Panc1 (cell line): Measurements from ENCODE around the gene CDK5RAP2. TPM values are rescaled to one million over a fixed set of nuclear protein-coding genes. Genes with fewer than 3 reads are reported as not detected.

Experiments used
- ATAC-seq: fragments of 200-7000 bp; cut with Tn5 transposase; 2 replicates; pipeline ENCODE4 v1.9.1; 2020; ENCODE audit warnings: mild to moderate bottlenecking, moderate library complexity
- BruUV-seq: library from RNA; stranded (reverse); fragments of 400-500 nt; replicated peaks from 2 replicates; lab custom pipeline; 2021; lab: Mats Ljungman, UMichigan
- CTCF ChIA-PET: fragments of 300-600 bp; sonication (Branson Sonifier 250); formaldehyde crosslinking; loops from one replicate; lab custom pipeline; 2022; ENCODE audit warnings: antibody characterized with exemption; lab: Charles Lee
- POLR2A ChIA-PET: fragments of 300-600 bp; sonication (Branson Sonifier 250); formaldehyde crosslinking; loops from one replicate; lab custom pipeline; 2022; ENCODE audit warnings: antibody characterized with exemption; lab: Charles Lee
- DNase-seq: peaks from one replicate; pipeline ENCODE4 v3.0.0-alpha.2; 2010; ENCODE audit warnings: low read depth, low spot score
- H3K27ac ChIP-seq: 2 replicates; pipeline ENCODE4 v1.5.1; 2011; ENCODE audit warnings: mild to moderate bottlenecking, low read length, inconsistent platforms
- H3K27me3 ChIP-seq: fragments of 200-500 bp; sonication (Bioruptor generic); 2 replicates; pipeline ENCODE4 v1.6.0; 2014; ENCODE audit warnings: low read length, inconsistent platforms; ENCODE audit not compliant: control insufficient read depth, insufficient read depth
- H3K36me3 ChIP-seq: fragments of 200-500 bp; sonication (Bioruptor generic); 2 replicates; pipeline ENCODE4 v1.5.1; 2014; ENCODE audit warnings: inconsistent platforms, mild to moderate bottlenecking, low read length, moderate library complexity; ENCODE audit not compliant: control insufficient read depth, insufficient read depth
- H3K4me1 ChIP-seq: 2 replicates; pipeline ENCODE4 v1.5.1; 2011; ENCODE audit warnings: inconsistent platforms, mild to moderate bottlenecking, low read length, moderate library complexity; ENCODE audit not compliant: control insufficient read depth, insufficient read depth
- H3K4me3 ChIP-seq, 2 experiments: 2 replicates each; pipeline ENCODE4 v1.5.1; 2011 to 2012; ENCODE audit warnings: low read depth in 2 of 2, low read length in 2 of 2, mild to moderate bottlenecking in 2 of 2, inconsistent platforms in 1 of 2, moderate library complexity in 1 of 2
- H3K9me3 ChIP-seq: fragments of 200-500 bp; sonication (Bioruptor generic); 2 replicates; pipeline ENCODE4 v1.5.1; 2014; ENCODE audit warnings: low read depth, mild to moderate bottlenecking, inconsistent platforms, low read length, moderate library complexity; ENCODE audit not compliant: control insufficient read depth, insufficient read depth
- CTCF ChIP-seq: fragments of 450-650 bp; IDR thresholded peaks from 2 replicates; pipeline ENCODE4 v1.5.1; 2017; ENCODE audit warnings: mild to moderate bottlenecking
- POLR2AphosphoS5 ChIP-seq: IDR thresholded peaks from 2 replicates; pipeline ENCODE4 v1.6.1; 2012; ENCODE audit warnings: mild to moderate bottlenecking, low read depth, low read length, moderate library complexity
- SIN3A ChIP-seq: IDR thresholded peaks from 2 replicates; pipeline ENCODE4 v1.6.1; 2012; ENCODE audit warnings: low read depth, mild to moderate bottlenecking, low read length, moderate library complexity, borderline replicate concordance; ENCODE audit not compliant: insufficient read depth
- TCF7L2 ChIP-seq: IDR thresholded peaks from 2 replicates; pipeline ENCODE4 v1.6.1; 2011; ENCODE audit warnings: mild to moderate bottlenecking, low read depth, low read length, inconsistent platforms
- in situ Hi-C: cut with HindIII; loops from 2 replicates; pipeline ENCODE4 v1.10.0; 2016; ENCODE audit warnings: low sequenced_read_pairs, low pct_unique_long_range_greater_than_20kb
- intact Hi-C: fragments of 100-400 bp; cut with micrococcal nuclease; formaldehyde crosslinking; loops from one replicate; pipeline ENCODE4 v1.10.0; 2022; ENCODE audit not compliant: unreplicated experiment
- total RNA-seq: library from RNA; stranded (reverse); gene quantifications from one replicate; pipeline ENCODE4 v1.2.1, GENCODE V29; 2021; ENCODE audit not compliant: unreplicated experiment
- TF ChIP-seq, protein P1 (sequence below), 2 experiments: IDR thresholded peaks; 2 replicates each; pipeline ENCODE4 v1.6.1; 2011 to 2012; ENCODE audit warnings: low read depth in 2 of 2, control low read depth in 1 of 2, low read length in 1 of 2, mild to moderate bottlenecking in 1 of 2, moderate library complexity in 1 of 2; ENCODE audit not compliant: insufficient read depth in 1 of 2

Gene CDK5RAP2
- total RNA-seq, 1 experiment from 2014 or later = 47.7 TPM

DNA sequence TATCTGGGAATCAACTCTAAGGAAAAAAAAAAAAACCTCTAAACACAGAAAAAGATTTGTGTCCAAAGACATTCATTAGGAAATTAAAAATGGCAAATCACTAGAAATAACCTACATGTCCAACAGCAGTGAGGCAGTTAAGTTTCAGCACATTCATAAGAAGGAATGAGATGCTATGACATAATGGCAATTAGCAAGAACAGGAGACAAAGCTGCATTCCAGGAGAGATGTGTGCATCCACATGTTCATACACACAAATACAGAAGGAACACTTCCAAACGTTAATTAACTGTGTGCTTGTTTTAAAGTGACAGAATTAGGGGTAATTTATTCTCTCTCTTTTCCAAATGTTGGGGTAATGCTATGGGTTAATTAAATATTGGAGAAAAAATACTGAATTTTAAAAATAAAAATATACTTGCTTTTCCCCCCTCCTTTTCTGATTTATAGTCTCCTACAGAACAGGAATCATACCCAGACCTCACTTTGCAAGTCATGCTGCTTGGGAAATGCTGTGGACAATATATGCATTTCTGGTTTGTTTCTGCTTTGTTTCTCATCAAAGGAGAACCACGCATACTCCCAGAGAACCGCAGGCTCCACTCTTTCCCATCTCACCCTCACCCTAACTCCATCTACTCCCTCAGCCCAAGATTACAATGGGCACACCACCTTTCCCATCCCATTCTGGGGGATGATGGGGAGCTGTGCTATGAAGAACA, 114.1 kb downstream of the CDK5RAP2 start:
- BruUV-seq = no TSS peak
- no peaks in the 10 kb centered on the region for H3K4me1 ChIP-seq
- no peaks in the 10 kb centered on the region for H3K9me3 ChIP-seq
- ATAC-seq = no peak
- H3K4me3 ChIP-seq = no peak overlapping the region
- peaks cover 3% of the 10 kb centered on the region for H3K36me3 ChIP-seq
- ChIA-PET CTCF (no interaction called here), POLR2A (no interaction called here)
- in situ Hi-C loops = no loop called here
- H3K27ac ChIP-seq = no peak overlapping the region
- H3K27me3 ChIP-seq = no peaks in the 10 kb centered on the region
- intact Hi-C loops = no loop called here
- DNase-seq = no peak
- TF ChIP-seq POLR2AphosphoS5 (no peak), CTCF (no peak), TCF7L2 (no peak), SIN3A (no peak)
- TF ChIP-seq, protein P1, sequence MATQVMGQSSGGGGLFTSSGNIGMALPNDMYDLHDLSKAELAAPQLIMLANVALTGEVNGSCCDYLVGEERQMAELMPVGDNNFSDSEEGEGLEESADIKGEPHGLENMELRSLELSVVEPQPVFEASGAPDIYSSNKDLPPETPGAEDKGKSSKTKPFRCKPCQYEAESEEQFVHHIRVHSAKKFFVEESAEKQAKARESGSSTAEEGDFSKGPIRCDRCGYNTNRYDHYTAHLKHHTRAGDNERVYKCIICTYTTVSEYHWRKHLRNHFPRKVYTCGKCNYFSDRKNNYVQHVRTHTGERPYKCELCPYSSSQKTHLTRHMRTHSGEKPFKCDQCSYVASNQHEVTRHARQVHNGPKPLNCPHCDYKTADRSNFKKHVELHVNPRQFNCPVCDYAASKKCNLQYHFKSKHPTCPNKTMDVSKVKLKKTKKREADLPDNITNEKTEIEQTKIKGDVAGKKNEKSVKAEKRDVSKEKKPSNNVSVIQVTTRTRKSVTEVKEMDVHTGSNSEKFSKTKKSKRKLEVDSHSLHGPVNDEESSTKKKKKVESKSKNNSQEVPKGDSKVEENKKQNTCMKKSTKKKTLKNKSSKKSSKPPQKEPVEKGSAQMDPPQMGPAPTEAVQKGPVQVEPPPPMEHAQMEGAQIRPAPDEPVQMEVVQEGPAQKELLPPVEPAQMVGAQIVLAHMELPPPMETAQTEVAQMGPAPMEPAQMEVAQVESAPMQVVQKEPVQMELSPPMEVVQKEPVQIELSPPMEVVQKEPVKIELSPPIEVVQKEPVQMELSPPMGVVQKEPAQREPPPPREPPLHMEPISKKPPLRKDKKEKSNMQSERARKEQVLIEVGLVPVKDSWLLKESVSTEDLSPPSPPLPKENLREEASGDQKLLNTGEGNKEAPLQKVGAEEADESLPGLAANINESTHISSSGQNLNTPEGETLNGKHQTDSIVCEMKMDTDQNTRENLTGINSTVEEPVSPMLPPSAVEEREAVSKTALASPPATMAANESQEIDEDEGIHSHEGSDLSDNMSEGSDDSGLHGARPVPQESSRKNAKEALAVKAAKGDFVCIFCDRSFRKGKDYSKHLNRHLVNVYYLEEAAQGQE (IDR thresholded peaks at IDR 0.05; ENCODE audit: insufficient read depth in 1 of 2, low read depth in 2 of 2, low read length in 1 of 2) = no peak

DNA sequence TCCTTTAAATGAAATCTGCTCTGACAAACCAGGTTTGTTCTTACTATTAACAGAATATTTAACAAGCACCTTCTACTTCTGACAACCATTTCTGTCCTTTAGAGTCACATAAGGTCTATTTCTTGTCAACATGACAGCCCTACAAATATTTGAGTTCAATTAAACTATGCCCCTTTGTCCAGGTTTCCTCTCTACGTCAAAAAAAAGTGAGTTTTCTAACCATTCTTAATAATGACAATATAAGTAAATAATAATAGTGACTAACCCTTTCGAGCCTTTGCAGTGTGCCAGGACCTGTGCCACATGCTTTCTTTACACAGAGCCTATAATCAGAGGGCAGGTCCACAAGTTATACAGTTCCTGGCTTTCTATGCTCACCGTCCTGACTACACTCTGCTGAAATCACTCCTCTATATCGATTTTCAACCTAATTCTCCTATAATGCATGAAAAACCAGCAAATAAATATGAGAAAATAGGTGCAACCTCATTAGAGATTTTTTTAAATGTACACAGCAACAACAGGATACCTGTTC, 115.0 kb downstream of the CDK5RAP2 start:
- H3K36me3 ChIP-seq = peaks cover 3% of the 10 kb centered on the region
- no peaks in the 10 kb centered on the region for H3K27me3 ChIP-seq
- intact Hi-C loops = no loop called here
- H3K9me3 ChIP-seq = no peaks in the 10 kb centered on the region
- ATAC-seq (no peak), DNase-seq (no peak)
- ChIA-PET CTCF (no interaction called here), POLR2A (no interaction called here)
- in situ Hi-C loops = no loop called here
- no peak overlapping the region for H3K4me3 ChIP-seq
- TF ChIP-seq SIN3A (no peak), TCF7L2 (no peak), CTCF (no peak), POLR2AphosphoS5 (no peak)
- TF ChIP-seq, protein P1 (IDR thresholded peaks at IDR 0.05; ENCODE audit: insufficient read depth in 1 of 2, low read depth in 2 of 2, low read length in 1 of 2) = no peak
- no peak overlapping the region for H3K27ac ChIP-seq
- no TSS peak for BruUV-seq
- H3K4me1 ChIP-seq = no peaks in the 10 kb centered on the region
